ENCODE measurements around the gene DHRS7. TPM values are rescaled to one million over a fixed set of nuclear protein-coding genes. Genes with fewer than 3 reads are reported as not detected.

Gene DHRS7
- total RNA-seq, 1 donor = 52.5 TPM

DNA sequence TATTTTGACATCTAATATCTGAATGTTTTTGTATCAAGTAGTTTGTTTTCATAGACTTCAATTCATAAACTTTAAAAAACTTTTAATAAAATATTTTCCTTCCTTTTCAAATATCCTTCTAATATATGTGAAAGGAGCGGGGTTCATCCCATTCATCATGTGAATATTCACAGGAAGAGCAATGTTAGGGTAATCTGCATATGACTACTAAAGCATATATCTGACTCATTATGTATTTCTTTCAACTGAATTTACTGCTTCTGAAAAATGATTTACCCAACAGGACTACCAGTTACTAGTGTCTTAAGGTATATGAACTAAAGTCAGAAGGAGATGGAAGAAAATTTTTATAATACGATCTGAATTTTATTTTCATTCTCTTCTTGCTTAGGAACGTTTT lies 30.5 kb downstream of the DHRS7 start:
- no peaks in the 10 kb centered on the region for H3K79me2 ChIP-seq (ENCODE audit: insufficient read depth, low read length)
- H4K20me1 ChIP-seq (ENCODE audit: insufficient read depth, low read length) = no peaks in the 10 kb centered on the region
- no peak overlapping the region for H2AFZ ChIP-seq (ENCODE audit: low read length)
- H3K9me3 ChIP-seq (ENCODE audit: low read depth, low read length) = no peaks in the 10 kb centered on the region
- no peaks in the 10 kb centered on the region for H3K4me1 ChIP-seq (ENCODE audit: insufficient read depth, low read length)
- H3K4me3 ChIP-seq (ENCODE audit: insufficient read depth, low read length) = no peak overlapping the region
- TF ChIP-seq, protein P1, sequence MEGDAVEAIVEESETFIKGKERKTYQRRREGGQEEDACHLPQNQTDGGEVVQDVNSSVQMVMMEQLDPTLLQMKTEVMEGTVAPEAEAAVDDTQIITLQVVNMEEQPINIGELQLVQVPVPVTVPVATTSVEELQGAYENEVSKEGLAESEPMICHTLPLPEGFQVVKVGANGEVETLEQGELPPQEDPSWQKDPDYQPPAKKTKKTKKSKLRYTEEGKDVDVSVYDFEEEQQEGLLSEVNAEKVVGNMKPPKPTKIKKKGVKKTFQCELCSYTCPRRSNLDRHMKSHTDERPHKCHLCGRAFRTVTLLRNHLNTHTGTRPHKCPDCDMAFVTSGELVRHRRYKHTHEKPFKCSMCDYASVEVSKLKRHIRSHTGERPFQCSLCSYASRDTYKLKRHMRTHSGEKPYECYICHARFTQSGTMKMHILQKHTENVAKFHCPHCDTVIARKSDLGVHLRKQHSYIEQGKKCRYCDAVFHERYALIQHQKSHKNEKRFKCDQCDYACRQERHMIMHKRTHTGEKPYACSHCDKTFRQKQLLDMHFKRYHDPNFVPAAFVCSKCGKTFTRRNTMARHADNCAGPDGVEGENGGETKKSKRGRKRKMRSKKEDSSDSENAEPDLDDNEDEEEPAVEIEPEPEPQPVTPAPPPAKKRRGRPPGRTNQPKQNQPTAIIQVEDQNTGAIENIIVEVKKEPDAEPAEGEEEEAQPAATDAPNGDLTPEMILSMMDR (IDR thresholded peaks at IDR 0.05; ENCODE audit: extremely low read depth, low read depth, low read length) = no peak
- H3K4me2 ChIP-seq (ENCODE audit: insufficient read depth, low read length) = no peak overlapping the region
- DNase-seq (ENCODE audit: insufficient read length, low spot score, missing footprints) = peak; percentile 17
- H3K27ac ChIP-seq (ENCODE audit: low read depth, low read length) = no peak overlapping the region
- no peaks in the 10 kb centered on the region for H3K27me3 ChIP-seq (ENCODE audit: insufficient read depth, low read length)
- H3K36me3 ChIP-seq (ENCODE audit: insufficient read depth, low read length) = peaks cover 5% of the 10 kb centered on the region

DNA sequence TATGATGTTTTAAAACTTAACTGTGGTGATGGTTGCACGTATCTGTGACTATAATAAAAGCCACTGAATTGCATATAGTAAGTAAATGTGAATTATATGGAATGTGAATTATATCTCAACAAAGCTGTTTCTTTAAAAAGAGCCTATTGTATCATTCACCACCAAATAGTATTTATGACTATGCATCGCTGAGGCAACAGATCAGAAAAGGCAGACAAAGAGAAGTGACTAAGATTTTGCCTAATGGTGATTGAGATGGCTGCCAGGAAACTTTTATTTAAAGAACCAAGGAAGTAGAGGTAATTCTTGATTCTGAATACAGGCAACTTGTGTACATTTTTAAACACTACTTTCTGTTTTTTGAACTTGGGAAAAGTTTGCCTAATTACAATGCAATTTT lies 31.7 kb downstream of the DHRS7 start:
- Histone ChIP-seq H3K9me3 (ENCODE audit: low read depth, low read length) (no peaks in the 10 kb centered on the region), H3K4me2 (ENCODE audit: insufficient read depth, low read length) (no peak overlapping the region), H3K4me1 (ENCODE audit: insufficient read depth, low read length) (no peaks in the 10 kb centered on the region), H3K27me3 (ENCODE audit: insufficient read depth, low read length) (no peaks in the 10 kb centered on the region), H2AFZ (ENCODE audit: low read length) (no peak overlapping the region), H3K36me3 (ENCODE audit: insufficient read depth, low read length) (peaks cover 5% of the 10 kb centered on the region), H4K20me1 (ENCODE audit: insufficient read depth, low read length) (no peaks in the 10 kb centered on the region), H3K79me2 (ENCODE audit: insufficient read depth, low read length) (no peaks in the 10 kb centered on the region), H3K4me3 (ENCODE audit: insufficient read depth, low read length) (no peak overlapping the region), H3K27ac (ENCODE audit: low read depth, low read length) (no peak overlapping the region)
- TF ChIP-seq, protein P1 (IDR thresholded peaks at IDR 0.05; ENCODE audit: extremely low read depth, low read depth, low read length) = no peak
- DNase-seq (ENCODE audit: insufficient read length, low spot score, missing footprints) = no peak

DNA sequence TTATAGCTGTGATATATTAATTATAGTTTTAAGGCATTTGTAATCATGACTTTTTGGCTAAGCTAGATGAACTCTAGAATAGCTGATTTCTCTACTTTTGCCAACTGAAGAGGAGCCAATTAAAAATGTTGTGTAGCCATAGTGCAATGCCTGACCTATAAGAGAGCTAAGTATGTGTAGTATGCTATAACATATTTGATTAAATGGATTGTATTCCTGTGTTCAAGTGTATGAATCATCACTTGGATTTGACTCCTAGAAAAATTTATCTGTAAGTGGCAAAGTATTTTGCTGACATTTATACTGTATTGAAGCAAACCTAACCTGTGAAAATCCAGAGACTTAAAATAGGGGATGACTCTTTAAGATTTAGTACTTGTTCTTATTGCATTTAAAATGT lies 39.3 kb downstream of the DHRS7 start:
- no peaks in the 10 kb centered on the region for H3K27me3 ChIP-seq (ENCODE audit: insufficient read depth, low read length)
- no peak for DNase-seq (ENCODE audit: insufficient read length, low spot score, missing footprints)
- no peaks in the 10 kb centered on the region for H4K20me1 ChIP-seq (ENCODE audit: insufficient read depth, low read length)
- H3K27ac ChIP-seq (ENCODE audit: low read depth, low read length) = no peak overlapping the region
- TF ChIP-seq, protein P1 (IDR thresholded peaks at IDR 0.05; ENCODE audit: extremely low read depth, low read depth, low read length) = no peak
- H3K79me2 ChIP-seq (ENCODE audit: insufficient read depth, low read length) = no peaks in the 10 kb centered on the region
- H3K9me3 ChIP-seq (ENCODE audit: low read depth, low read length) = no peaks in the 10 kb centered on the region
- no peak overlapping the region for H3K4me3 ChIP-seq (ENCODE audit: insufficient read depth, low read length)
- H3K36me3 ChIP-seq (ENCODE audit: insufficient read depth, low read length) = peaks cover 57% of the 10 kb centered on the region
- no peak overlapping the region for H3K4me2 ChIP-seq (ENCODE audit: insufficient read depth, low read length)
- H3K4me1 ChIP-seq (ENCODE audit: insufficient read depth, low read length) = no peaks in the 10 kb centered on the region
- H2AFZ ChIP-seq (ENCODE audit: low read length) = no peak overlapping the region

DNA sequence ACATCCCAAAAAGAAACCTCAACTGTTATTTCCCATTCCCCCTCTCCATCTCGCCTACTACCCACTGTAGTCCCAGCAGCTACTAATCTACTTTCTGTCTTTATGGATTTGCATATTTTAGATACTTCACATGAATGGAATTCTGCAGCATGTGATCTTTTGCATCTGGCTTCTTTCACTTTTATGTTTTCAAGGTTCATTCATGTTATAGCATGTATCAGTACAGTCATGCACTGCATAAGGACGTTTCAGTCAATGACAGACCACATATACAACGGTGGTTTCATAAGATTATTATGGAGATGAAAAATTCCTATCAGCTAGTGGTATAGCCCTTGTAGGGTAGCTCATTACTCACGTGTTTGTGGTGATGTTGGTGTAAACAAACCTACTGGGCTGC lies 49.0 kb downstream of the DHRS7 start:
- Histone ChIP-seq H3K36me3 (ENCODE audit: insufficient read depth, low read length) (peaks cover 51% of the 10 kb centered on the region), H3K79me2 (ENCODE audit: insufficient read depth, low read length) (peaks cover 49% of the 10 kb centered on the region), H3K4me3 (ENCODE audit: insufficient read depth, low read length) (no peak overlapping the region), H3K4me2 (ENCODE audit: insufficient read depth, low read length) (no peak overlapping the region), H4K20me1 (ENCODE audit: insufficient read depth, low read length) (no peaks in the 10 kb centered on the region), H3K27me3 (ENCODE audit: insufficient read depth, low read length) (no peaks in the 10 kb centered on the region), H3K27ac (ENCODE audit: low read depth, low read length) (no peak overlapping the region), H3K9me3 (ENCODE audit: low read depth, low read length) (no peaks in the 10 kb centered on the region), H2AFZ (ENCODE audit: low read length) (no peak overlapping the region), H3K4me1 (ENCODE audit: insufficient read depth, low read length) (peaks cover 4% of the 10 kb centered on the region)
- DNase-seq (ENCODE audit: insufficient read length, low spot score, missing footprints) = no peak
- TF ChIP-seq, protein P1 (IDR thresholded peaks at IDR 0.05; ENCODE audit: extremely low read depth, low read depth, low read length) = no peak

Measured in osteoblast (primary cell).